HG02973 (cell line): Measurements from ENCODE around the gene EML5.

Source experiments
- ATAC-seq: cut with Tn5 transposase; IDR thresholded peaks from one replicate; pipeline ENCODE4 v1.9.1; 2021; ENCODE audit warnings: moderate library complexity; ENCODE audit not compliant: unreplicated experiment

EML5 gene

DNA sequence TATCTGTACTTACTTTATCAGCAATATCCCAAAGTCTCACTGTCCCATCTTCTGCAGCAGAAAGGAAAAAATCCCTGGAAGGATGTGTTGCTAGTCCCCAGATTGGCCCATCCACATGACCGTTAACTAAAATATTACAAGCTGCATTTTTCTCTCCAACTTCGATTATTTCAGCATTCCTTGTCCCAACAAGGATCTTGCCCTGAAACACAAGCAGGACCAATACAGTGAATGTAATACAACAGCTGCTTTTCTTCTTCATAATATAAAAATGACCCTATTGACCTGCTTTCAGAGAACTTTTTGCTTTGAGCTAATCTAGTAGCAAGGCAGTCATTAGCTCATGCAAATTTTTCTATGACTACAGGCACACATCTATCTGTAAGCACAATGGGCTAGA lies 171.7 kb downstream of the EML5 start:
- no peak for ATAC-seq

DNA sequence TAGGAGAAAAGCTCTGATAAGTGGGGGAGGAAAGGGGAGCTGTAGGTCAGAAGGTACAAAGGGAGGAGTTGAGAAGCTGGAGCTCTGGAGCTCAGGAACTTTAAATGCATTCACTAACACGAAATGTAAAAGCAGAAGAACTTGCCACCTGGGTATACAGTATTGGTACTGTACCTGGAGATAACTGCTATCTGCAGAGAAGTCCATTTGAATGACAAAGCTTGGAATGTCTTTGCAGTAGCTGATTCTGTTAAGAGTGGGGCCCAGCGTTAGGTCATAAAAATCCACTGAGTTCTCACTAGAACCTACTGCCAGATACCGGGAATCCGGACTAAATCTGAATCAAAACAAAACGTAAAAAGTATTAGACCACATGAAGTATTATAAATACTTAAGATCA lies 174.3 kb downstream of the EML5 start:
- no peak for ATAC-seq

DNA sequence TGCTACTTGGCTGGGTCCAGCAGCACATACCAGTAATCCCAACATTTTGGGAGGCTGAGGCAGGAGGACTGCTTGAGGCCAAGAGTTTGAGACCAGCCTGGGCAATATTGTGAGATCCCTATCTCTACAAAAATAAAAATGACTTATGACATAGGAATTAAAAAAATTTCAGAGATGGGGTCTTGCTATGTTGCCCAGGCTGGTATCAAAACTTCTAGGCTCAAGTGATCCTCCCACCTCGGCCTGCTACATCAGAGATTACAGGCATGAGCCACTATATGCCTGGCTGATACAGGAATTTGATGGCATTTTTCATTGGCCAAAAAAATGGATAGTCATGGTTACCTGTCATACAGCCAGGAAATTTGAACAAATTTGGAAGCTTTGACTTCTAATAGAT lies 175.3 kb downstream of the EML5 start:
- ATAC-seq: no peak

DNA sequence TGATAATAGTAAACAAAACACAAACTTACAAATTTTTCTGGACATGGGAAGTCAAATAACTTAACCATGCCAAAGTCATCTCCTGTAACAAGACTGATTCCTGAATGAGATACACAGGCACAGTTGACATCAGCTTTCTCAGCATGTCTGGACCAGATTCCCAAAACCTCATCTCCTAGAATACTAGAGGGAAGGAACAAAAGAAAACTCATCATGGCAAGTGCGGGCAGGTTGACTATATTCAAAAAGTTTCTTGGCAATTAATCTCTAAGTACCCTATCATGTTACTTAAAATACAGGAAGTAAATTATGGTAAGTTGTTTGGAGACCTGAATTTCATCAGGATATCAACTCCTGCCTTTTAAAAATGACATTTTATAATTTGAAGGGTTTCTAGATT lies 176.1 kb downstream of the EML5 start:
- ATAC-seq: no peak

DNA sequence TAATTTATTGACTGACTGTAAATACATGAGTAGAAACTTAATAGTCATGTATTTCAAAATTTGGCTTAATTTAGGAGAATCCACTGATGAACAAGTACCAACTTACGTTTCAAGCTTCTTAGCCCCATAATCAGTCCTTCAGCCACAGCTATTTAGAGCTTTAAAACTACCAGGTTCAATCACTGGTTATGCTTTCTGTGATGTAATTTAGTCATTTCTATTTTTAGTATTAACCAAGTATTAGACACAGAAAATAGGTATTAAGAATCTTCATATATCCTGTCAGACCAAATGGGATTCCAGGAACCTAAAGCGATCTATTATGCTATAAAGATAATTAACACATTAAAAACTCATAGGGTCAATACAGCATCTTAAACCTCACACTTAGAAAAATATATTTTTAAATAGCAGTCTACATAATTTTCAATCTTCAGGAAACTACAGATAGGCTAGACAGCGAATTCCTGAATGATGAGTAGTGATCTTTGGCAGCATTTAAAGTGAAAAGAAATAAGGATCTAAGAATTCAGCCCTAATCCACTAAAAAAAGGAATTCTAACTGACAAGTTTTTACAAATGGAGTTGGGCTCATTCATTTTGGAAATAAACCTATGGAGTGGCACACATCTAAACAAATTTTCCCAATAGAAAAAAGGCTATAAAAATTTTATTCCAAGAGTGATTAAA lies 178.4 kb downstream of the EML5 start:
- no peak for ATAC-seq

DNA sequence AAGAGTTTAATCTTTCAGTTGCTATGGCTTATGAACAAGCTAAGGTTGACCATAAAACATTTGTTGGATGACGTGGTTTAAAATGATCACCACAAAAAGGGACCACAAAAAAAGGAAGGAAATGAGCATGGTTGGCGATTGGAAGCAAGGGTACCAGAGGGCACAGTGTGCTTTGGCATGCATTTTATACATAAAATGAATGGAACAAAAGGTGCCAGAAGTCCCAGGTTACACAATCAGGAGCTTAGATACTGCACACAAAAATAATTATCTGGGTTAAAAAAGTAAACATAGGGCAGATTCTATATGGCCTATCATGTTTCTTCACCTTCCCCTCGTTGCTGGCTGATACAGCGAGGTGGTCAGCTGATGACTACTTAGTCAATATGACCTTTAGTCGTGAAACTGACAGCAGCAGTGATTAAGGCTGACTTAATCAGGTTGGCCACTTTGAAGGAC lies 179.2 kb downstream of the EML5 start:
- ATAC-seq: no peak

DNA sequence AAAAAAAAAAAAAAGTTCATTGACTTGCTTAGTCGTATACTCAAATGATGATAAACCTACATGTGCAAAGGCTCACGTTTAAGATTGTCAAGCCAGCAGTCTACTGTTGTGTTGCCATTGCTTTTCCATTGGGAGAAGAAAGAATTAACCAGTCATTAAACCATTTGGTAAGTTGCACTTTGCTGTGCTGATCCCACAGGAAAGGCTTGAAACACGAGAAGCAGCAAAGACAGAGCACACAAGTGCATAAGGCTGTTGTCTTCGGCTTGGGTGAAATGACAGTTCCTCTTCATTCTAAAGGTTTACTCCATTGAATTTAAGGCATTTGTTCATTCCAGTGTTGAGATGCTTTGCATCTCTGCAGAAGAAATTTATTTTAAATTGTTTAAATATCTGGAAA lies 179.8 kb downstream of the EML5 start:
- ATAC-seq: no peak

DNA sequence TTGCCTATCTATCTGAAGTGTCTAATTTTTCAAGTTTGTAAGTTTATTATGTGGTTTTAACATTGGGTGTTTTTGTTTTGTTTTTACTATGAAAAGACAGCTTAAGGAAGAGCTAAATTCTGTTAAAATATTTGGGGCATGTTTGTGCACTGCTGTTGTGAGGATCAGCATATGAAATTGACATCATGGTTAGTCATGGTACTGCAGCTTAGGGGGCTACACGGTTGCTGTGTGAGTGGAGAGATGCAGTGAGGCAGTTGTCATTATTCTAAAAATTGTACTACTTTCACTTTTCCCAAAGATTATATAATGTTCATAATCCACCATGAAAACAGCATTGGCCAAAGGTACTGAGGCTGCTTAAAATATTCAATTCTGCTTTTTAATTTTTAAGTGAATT lies 180.9 kb downstream of the EML5 start:
- no peak for ATAC-seq

DNA sequence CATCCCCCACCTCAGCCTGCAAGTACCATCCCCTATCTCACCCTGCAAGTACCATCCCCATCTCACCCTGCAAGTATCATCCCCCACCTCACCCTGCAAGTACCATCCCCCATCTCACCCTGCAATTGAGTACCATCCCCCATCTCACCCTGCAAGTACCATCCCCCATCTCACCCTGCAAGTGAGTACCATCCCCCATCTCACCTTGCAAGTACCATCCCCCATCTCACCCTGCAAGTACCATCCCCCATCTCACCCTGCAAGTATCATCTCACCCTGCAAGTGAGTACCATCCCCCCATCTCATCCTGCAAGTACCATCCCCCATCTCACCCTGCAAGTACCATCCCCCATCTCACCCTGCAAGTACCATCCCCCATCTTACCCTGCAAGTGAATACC lies 184.9 kb downstream of the EML5 start:
- ATAC-seq: no peak

DNA sequence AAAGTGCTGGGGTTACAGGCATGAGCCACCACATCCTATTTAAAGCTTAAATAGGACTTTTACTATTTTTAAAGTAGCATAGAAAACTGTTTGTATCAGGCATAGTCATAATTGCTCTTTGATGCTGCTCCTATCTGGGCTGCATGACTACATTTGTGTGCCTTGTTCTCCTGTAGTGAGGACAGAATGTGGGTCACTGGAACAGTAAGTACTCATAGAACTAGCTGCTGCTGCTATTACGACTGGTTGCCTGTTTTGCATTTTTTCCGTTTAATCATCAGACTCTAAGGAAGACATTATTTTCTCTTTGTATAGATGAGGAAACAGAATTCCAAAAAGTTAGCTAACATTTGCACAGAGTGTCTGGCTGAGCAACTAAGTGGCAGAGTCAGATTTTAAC lies 187.2 kb downstream of the EML5 start:
- no peak for ATAC-seq

DNA sequence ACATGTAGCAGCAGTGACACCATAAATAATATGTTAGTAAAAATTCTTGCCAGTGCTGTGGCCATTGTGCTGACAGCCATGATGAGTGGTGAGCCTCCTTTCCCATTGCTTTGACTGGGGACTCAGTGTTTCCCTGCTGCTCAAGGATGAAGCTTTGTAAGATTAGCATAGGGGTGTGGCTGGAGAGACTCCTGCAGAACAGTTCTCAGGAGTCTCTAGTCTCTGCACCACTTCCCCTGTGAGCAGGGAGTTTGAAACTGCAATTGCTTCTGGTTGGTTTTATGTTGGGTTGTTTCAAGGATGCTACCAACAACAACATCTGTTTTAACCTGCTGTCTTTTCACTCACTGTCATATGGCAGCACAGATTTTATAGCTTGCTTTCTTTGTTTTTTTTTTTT lies 188.5 kb downstream of the EML5 start:
- no peak for ATAC-seq

DNA sequence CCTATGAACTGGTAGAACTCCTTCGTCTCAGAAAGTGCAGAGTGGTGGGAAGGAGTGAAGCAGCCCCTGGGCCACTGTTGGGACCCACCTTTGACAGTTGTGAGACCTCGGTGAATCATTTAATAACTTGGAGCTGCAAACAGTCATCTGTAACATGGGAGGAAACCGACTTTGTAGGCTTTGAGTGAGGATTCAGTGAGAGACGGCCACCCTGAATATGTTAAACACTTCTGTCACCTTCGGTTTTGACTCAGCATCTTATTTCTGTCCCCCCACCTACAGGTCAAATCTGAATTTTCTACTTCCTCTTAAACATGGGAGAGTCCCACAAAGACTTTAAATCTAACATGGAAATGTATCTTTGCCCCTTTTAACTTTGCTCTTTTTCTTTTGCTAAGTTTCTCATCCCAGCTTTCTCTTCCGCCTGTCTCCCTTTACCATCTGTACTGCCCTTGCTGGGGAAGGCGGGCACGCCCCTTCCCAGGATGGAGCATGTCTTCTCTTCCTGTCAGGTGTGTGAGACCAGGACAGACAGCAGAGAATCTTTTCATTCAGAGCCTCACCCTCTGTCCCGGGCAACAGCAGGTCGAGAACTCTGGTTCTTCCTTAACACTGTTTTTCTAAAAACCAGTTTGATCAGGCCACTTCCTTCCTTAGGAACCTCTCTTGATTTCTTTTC lies 192.9 kb downstream of the EML5 start:
- peak; percentile 97 for ATAC-seq

DNA sequence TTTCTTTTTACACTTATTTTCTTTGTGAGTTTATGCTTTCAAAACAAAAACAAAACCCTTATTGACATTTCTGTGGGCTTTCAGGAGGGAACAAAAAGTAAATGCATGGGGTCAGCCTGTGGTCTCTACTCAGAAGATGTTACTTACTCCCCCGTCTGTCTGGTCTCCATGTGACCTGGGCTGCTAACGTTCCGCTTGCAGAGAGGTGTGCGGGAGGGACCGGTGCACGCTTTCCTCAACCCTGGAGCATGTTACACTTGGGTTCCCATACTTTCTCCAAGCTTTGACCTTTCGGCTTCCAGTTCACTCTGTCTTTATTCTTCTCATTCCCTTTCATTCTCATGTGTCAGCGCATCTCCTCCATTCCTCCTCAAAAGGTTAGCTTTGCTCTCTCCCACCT lies 193.4 kb downstream of the EML5 start:
- ATAC-seq: peak; percentile 36

DNA sequence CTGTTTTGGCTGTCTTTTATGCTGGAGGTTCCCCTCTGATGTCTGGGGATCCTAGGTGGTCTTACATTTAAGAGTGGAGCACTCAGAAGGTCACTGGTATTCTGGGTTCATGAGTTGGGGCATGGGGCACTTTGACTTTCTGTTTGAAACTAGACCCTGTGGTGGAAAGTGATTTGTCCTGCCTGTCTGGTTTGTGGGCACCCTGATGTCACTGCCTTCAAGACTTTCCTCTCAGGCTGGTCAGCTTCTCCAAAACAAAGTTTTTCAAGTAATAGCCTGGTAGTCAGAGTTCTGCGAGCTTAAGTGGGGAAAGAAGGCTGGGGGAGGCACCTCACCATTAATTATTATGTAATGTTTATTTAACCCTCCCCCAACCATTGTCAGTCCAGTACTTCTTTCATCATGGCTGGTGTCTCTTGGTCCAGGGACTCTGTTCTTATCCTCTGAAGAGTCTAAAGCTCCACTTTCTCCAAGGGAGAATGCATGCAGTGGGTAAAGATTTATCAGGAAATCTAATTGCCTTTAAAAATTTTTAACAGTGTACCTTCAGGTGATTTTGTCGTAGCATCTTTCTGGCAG lies 194.6 kb downstream of the EML5 start:
- no peak for ATAC-seq

DNA sequence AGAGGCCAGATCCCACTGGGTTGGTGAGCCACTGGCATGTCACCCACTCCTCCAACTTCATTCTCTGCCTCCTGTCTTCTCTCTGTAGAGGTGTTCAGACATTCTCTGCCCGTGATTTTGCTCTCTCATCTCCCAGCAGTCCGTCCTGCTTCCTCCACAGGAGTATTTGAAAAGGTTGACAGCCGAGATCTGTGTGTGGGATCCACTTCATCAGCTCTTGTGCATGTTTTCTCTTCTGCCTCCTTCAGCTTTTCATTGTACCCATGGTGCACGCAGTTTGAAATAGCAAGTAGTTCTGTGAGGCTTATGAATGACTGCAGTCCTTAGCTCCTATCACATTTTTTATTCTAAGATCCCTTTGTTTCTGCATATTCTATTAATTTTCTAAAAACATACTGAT lies 195.2 kb downstream of the EML5 start:
- no peak for ATAC-seq

DNA sequence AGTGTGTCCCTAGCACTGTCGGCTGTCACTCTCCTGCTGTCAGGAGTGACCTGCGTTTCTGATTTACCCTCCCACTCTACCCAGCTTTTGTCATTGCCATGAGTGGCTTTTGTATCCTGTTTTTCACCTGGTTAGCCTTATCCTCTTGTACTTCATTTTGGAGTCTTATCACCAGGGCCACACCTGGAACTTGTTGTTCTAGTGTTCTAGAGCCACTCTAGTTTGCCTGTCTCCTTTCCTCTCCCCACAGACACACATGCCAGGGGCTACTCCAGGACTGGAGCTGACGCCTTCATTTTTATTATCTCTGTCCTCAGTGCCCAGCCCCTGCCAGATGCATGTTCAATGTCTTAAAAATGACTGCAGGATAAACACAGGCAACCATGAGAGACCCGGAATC lies 195.7 kb downstream of the EML5 start:
- ATAC-seq: no peak

DNA sequence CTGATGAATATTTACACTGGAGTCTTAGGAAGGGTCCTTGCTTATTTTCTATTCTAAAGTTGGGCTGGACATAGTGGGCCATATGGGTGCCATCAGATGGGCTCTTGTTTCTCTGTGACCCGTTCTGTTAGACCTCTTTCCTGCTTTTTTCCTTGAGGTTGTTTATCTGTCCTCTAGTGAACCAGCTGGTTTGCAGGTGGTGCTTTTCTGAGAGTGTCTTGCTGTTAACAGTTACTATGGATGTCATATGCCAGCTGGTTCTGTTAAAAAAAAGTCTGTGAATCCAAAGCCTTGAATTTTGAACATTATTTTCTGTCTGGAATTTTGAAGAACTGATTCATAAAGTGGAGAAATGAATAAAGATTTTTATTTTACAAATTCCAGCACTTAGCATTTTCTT lies 200.7 kb downstream of the EML5 start:
- no peak for ATAC-seq

DNA sequence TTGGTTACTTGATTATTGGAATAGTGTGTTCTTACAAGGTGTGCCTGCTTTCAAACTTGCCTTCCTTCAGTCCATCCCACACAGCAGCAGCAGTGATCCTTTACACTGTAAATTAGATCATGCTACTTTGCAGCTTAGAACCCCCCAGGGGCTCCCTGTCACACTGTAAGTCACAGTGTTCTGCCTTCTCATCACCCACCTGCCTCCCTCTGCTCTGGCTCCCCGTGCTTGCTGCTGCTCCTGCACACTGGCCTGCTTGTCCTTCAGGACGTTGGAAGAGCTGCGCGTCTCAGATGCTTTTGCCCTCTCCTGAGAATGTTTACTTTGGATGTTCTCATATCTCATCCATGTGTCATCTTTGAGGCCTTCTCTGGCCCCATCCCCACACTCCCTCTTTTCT lies 202.6 kb downstream of the EML5 start:
- ATAC-seq: no peak

DNA sequence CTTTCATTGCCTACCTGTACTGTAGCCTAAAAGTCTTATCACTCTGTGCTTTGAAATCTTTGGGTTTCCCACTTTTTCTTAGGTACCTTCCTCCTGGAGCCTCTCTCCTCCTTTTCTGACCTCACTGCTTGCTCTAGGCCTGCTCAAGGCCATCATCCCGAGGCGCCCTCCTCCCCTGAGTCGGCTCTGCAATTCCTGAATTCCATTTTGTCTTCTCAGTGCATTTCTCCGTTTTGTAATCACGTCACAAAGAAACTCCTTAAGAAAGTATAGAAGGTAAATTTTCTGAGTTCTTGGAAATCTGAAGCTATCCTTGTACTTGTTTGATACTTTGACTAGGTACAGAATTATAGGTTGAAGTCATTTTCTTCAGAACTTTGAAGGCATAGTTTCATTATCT lies 204.7 kb downstream of the EML5 start:
- no peak for ATAC-seq

DNA sequence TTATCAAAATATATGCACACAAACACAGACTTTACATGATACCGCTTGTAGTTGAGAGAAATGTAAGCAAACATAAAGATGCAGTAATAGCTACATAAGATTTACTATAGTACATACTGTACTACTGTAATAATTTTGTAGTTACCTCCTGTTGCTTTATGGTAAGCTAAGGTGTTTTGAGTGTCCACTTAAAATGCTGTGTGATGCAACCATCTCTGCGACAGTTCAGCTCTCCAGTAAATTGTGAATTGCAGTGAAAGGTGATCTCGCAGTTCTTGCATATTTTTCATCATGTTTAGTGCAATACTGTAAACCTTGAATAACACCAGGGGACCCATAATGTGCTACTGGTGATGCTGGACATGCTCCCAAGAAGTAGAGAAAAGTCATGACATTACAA lies 208.3 kb downstream of the EML5 start:
- ATAC-seq: no peak

DNA sequence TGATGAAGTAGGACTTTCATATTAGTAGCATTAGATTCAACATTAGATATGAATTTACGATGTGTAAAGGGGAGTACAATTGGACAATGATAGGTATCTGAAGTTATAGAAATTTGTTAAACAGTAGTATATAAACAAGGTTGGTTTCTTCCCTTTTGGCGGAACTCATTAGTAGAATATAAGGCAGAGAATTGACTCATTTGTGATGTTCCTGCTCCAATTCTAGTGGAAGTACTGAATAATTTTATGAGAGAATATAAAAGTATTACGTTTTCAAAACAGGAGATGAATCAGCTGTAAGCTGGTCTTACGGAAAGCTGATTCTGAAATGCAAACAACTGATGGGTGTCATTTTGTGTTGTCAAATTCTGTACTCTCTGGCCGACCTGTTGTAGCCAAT lies 216.5 kb downstream of the EML5 start:
- no peak for ATAC-seq

DNA sequence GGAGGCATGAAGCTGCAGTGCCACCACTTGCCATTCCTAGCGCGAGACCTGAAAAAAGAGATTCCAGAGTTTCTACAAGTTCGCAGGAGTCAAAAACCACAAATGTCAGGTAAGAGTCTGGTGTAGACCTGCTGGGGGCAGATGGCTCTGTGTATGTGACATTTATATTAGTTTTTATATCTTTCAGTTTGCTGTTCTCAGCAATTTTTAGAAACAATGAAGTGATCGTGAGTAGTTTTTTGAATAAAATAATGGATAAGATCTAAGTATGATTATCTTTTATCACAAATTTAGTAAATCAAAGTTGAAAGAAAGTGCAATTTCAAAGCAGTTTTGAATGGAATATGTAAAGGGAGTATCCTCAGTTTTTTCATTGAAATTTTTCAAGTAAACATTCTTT lies 220.6 kb downstream of the EML5 start:
- ATAC-seq: no peak

DNA sequence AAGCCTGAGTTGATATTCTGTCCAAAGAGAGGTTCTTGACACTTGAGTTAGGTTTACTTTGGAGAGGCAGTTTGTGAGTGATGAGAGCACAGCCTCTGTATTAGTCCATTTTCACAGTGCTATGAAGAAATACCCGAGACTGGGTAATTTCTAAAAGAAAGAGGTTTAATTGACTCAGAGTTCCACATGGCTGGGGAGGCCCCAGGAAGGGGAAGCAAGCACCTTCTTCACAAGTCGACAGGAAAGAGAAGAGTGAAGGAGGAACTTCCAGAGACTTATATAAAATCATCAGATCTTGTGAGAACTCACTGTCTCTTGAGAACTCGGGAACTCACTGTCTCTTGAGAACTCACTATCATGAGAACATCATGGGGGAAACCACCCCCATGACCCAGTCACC lies 224.6 kb downstream of the EML5 start:
- ATAC-seq: no peak
